Erythroblast (primary cell): ENCODE data around the gene BMP7.
"Not testable (repeated sequence)": the region's sequence is repeated elsewhere in the genome, so short reads cannot be mapped to it uniquely, and the experiment has no call there.

Experiments used
- DNase-seq, 2 experiments: peaks; one replicate each; lab custom pipeline; 2025; lab: John Stamatoyannopoulos, UW
- GATA1 ChIP-seq: IDR thresholded peaks from 2 replicates; pipeline ENCODE4 v1.6.1; 2011; ENCODE audit warnings: low read depth, mild to moderate bottlenecking, control low read depth, low read length, moderate library complexity
- POLR2A ChIP-seq: IDR thresholded peaks from 2 replicates; pipeline ENCODE4 v1.6.1; 2011; ENCODE audit warnings: mild to moderate bottlenecking, low read length

Gene BMP7

GRCh38 chr20:57244221-57244585, 22.2 kb downstream of the BMP7 start:
- TF ChIP-seq POLR2A: no peak
- no peak for TF ChIP-seq GATA1
- no peak for DNase-seq

GRCh38 chr20:57243480-57244220, 22.8 kb downstream of the BMP7 start:
- TF ChIP-seq POLR2A (no peak), GATA1 (no peak)
- DNase-seq: no peak

GRCh38 chr20:57242414-57242813, 24.0 kb downstream of the BMP7 start:
- DNase-seq: no peak
- no peak for TF ChIP-seq GATA1
- TF ChIP-seq POLR2A: no peak

GRCh38 chr20:57241363-57241991, 25.0 kb downstream of the BMP7 start:
- no peak for DNase-seq
- TF ChIP-seq POLR2A: no peak
- TF ChIP-seq GATA1: no peak

- TF ChIP-seq GATA1 (no peak), POLR2A (no peak)
- DNase-seq: no peak
These were observed 25.7 kb downstream of the BMP7 start for GRCh38 chr20:57240581-57241362.

GRCh38 chr20:57239725-57240124, 26.7 kb downstream of the BMP7 start:
- not testable (repeated sequence) for DNase-seq

GRCh38 chr20:57239324-57239723, 27.1 kb downstream of the BMP7 start:
- not testable (repeated sequence) for DNase-seq

- no peak for DNase-seq
- no peak for TF ChIP-seq POLR2A
- no peak for TF ChIP-seq GATA1
These were observed 28.4 kb downstream of the BMP7 start for GRCh38 chr20:57238089-57238488.

GRCh38 chr20:57237585-57237953, 28.9 kb downstream of the BMP7 start:
- DNase-seq: no peak
- TF ChIP-seq POLR2A: no peak
- no peak for TF ChIP-seq GATA1

- DNase-seq: no peak
- TF ChIP-seq GATA1 (no peak), POLR2A (no peak)
These were observed 29.4 kb downstream of the BMP7 start for GRCh38 chr20:57236813-57237584.

- no peak for DNase-seq
- TF ChIP-seq GATA1: no peak
- TF ChIP-seq POLR2A: no peak
These were observed 31.7 kb downstream of the BMP7 start for GRCh38 chr20:57234556-57235251.

GRCh38 chr20:57231951-57232428, 34.5 kb downstream of the BMP7 start:
- no peak for DNase-seq
- TF ChIP-seq GATA1 (no peak), POLR2A (no peak)

GRCh38 chr20:57231161-57231560, 35.3 kb downstream of the BMP7 start:
- TF ChIP-seq POLR2A: no peak
- TF ChIP-seq GATA1: no peak
- no peak for DNase-seq

- DNase-seq: no peak
- TF ChIP-seq POLR2A (no peak), GATA1 (no peak)
These were observed 36.2 kb downstream of the BMP7 start for GRCh38 chr20:57230247-57230646.
